Measurements from ENCODE around the gene F2R.
"Not testable (repeated sequence)": the region's sequence is repeated elsewhere in the genome, so short reads cannot be mapped to it uniquely, and the experiment has no call there.

Gene F2R
- 7.1 to 193 (median 42.6) reads per million in 9 experiments for total RNA-seq

DNA sequence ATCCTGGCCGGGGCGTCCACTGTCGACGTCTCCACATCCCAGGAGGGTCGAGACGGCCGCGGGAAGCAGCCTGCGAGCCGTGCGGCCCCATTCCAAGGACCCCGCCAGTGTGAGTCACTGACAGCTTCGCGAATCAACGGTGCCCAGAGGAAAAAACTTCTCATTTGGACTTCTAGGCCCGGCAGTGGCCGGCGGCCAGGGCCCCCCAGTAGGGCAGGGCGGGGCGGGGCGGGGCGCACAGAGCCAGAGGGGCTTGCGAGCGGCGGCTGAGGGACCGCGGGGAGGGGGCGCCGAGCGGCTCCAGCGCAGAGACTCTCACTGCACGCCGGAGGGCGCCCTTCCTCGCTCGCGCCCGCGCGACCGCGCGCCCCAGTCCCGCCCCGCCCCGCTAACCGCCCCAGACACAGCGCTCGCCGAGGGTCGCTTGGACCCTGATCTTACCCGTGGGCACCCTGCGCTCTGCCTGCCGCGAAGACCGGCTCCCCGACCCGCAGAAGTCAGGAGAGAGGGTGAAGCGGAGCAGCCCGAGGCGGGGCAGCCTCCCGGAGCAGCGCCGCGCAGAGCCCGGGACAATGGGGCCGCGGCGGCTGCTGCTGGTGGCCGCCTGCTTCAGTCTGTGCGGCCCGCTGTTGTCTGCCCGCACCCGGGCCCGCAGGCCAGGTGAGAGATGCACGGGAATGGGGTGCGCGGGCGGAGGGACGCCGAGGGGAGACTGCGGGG, at the start of gene F2R:
TSS of gene F2R (plus strand) at position 391 of the 720 bp plus-strand sequence. CDS start at position 573, 182 bp downstream.
- Mint-ChIP-seq H3K9me3 (no peaks in the 10 kb centered on the region), H3K36me3 (ENCODE audit: insufficient read depth) (peaks cover 10% of the 10 kb centered on the region), H3K27ac (peak within 1 kb of the TSS; percentile 95 to 96), H3K27me3 (no peaks in the 10 kb centered on the region), H3K4me1 (ENCODE audit: low read depth in 2 of 2) (peaks cover 42 to 51% of the 10 kb centered on the region in 2 donors), H3K4me3 (peak within 1 kb of the TSS; percentile 94 to 98)
- DNase-seq = peak; percentile 48 to 63 (median 62)
- peak; percentile 84 for ATAC-seq (replicated peaks)

- Mint-ChIP-seq H3K36me3 (ENCODE audit: insufficient read depth) (peaks cover 66% of the 10 kb centered on the region), H3K9me3 (no peaks in the 10 kb centered on the region), H3K4me1 (ENCODE audit: low read depth in 2 of 2) (peaks cover 0 to 15% of the 10 kb centered on the region in 2 donors), H3K27me3 (no peaks in the 10 kb centered on the region), H3K4me3 (no peak overlapping the region), H3K27ac (peak overlapping the region in 1 of 2 donors; percentile 69)
- DNase-seq (no peak), ATAC-seq (replicated peaks) (no peak)
These were observed 48.4 kb upstream of the F2R start for GRCh38 chr5:76667495-76667894.

- H3K27ac Mint-ChIP-seq = no peak overlapping the region
- DNase-seq (no peak), ATAC-seq (replicated peaks) (no peak)
- H3K36me3 Mint-ChIP-seq (ENCODE audit: insufficient read depth) = peaks cover 74% of the 10 kb centered on the region
- H3K27me3 Mint-ChIP-seq = no peaks in the 10 kb centered on the region
- no peaks in the 10 kb centered on the region for H3K9me3 Mint-ChIP-seq
- peaks cover 0 to 9% of the 10 kb centered on the region in 2 donors for H3K4me1 Mint-ChIP-seq (ENCODE audit: low read depth in 2 of 2)
- H3K4me3 Mint-ChIP-seq = no peak overlapping the region
These were observed 46.7 kb upstream of the F2R start for GRCh38 chr5:76669245-76669644.

- Mint-ChIP-seq H3K4me1 (ENCODE audit: low read depth in 2 of 2) (peaks cover 0 to 4% of the 10 kb centered on the region in 2 donors), H3K36me3 (ENCODE audit: insufficient read depth) (peaks cover 78% of the 10 kb centered on the region)
These were observed 45.4 kb upstream of the F2R start for GRCh38 chr5:76670508-76670907.

DNA sequence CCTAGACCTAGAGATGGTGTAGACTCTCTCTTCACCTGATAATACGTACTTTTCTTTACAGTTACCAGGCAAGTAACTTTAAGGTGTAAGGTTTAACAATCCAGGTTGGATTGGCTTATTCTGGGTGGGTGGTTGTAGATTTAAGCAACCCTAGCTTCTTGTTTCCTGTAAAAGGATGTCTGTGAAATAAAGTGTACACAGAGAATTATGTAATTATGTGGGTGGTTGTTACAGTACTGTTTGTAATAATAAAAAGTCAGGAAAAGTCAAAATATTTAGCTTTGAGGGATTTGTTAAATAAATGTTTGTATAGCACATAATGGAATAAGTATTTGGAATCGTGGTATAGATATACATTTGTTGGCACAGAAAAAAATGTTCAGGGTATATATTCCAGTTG, 43.7 kb upstream of the F2R start:
- no peak overlapping the region for H3K4me3 Mint-ChIP-seq

More at GRCh38 chr5:76670508-76670907, 45.4 kb upstream of the F2R start:
- Mint-ChIP-seq H3K27me3 (no peaks in the 10 kb centered on the region), H3K27ac (no peak overlapping the region), H3K9me3 (no peaks in the 10 kb centered on the region), H3K4me3 (no peak overlapping the region)
- DNase-seq = no peak
- ATAC-seq (replicated peaks) = no peak

GRCh38 chr5:76673125-76673524, 42.8 kb upstream of the F2R start:
- Mint-ChIP-seq H3K4me1 (ENCODE audit: low read depth in 2 of 2) (peaks cover 0 to 8% of the 10 kb centered on the region in 2 donors), H3K36me3 (ENCODE audit: insufficient read depth) (peaks cover 77% of the 10 kb centered on the region), H3K27ac (no peak overlapping the region)

More for the DNA sequence above, 43.7 kb upstream of the F2R start:
- DNase-seq (no peak), ATAC-seq (replicated peaks) (no peak)
- Mint-ChIP-seq H3K27me3 (no peaks in the 10 kb centered on the region), H3K27ac (peak overlapping the region in 1 of 2 donors; percentile 39), H3K9me3 (no peaks in the 10 kb centered on the region), H3K4me1 (ENCODE audit: low read depth in 2 of 2) (peaks cover 0 to 8% of the 10 kb centered on the region in 2 donors), H3K36me3 (ENCODE audit: insufficient read depth) (peaks cover 81% of the 10 kb centered on the region)

DNA sequence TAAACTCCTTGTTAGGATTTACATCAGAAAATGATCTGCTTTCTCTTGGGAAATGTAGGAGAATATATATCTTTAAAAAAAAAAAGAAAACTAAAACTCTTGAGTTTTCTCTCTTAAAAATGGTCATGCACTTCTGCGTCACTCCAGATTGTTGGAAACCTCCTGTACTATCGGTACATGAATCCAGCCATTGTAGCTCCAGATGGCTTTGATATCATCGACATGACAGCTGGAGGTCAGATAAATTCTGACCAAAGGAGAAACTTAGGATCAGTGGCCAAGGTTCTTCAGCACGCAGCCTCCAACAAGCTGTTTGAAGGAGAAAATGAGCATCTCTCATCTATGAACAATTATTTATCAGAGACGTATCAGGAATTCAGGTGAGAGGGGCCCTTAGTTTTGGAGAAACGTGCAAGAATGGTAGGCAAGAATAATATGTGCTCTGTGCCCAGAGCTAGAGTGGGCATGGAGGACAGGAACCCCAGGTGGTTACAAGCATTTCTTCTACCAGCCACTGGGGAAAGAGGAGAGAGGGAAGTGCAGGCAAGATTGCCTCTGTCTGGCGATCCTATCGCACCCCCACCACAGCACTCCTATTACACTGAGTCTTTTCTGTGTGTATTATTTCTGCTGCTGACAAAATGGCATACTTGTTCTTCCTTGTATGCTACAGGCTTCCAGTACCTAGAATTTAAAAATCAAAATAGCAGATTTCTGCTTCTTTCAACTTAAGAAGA, 41.4 kb upstream of the F2R start:
- H3K27me3 Mint-ChIP-seq = no peaks in the 10 kb centered on the region
- H3K4me3 Mint-ChIP-seq = no peak overlapping the region
- H3K36me3 Mint-ChIP-seq (ENCODE audit: insufficient read depth) = peaks cover 76% of the 10 kb centered on the region
- no peak overlapping the region for H3K27ac Mint-ChIP-seq
- no peak for DNase-seq
- ATAC-seq (replicated peaks) = no peak
- peaks cover 0 to 14% of the 10 kb centered on the region in 2 donors for H3K4me1 Mint-ChIP-seq (ENCODE audit: low read depth in 2 of 2)
- no peaks in the 10 kb centered on the region for H3K9me3 Mint-ChIP-seq

More at GRCh38 chr5:76673125-76673524, 42.8 kb upstream of the F2R start:
- no peaks in the 10 kb centered on the region for H3K9me3 Mint-ChIP-seq
- no peak overlapping the region for H3K4me3 Mint-ChIP-seq
- DNase-seq = no peak
- no peak for ATAC-seq (replicated peaks)
- H3K27me3 Mint-ChIP-seq = no peaks in the 10 kb centered on the region

GRCh38 chr5:76675364-76675763, 40.6 kb upstream of the F2R start:
- no peak overlapping the region for H3K4me3 Mint-ChIP-seq
- peak overlapping the region in 1 of 2 donors; percentile 73 for H3K27ac Mint-ChIP-seq
- DNase-seq (no peak), ATAC-seq (replicated peaks) (no peak)
- peaks cover 7 to 21% of the 10 kb centered on the region in 2 donors for H3K4me1 Mint-ChIP-seq (ENCODE audit: low read depth in 2 of 2)
- H3K9me3 Mint-ChIP-seq = no peaks in the 10 kb centered on the region
- no peaks in the 10 kb centered on the region for H3K27me3 Mint-ChIP-seq
- peaks cover 73% of the 10 kb centered on the region for H3K36me3 Mint-ChIP-seq (ENCODE audit: insufficient read depth)

GRCh38 chr5:76677849-76678472, 38.0 kb upstream of the F2R start:
- DNase-seq (no peak), ATAC-seq (replicated peaks) (no peak)
- Mint-ChIP-seq H3K36me3 (ENCODE audit: insufficient read depth) (peaks cover 62% of the 10 kb centered on the region), H3K9me3 (no peaks in the 10 kb centered on the region), H3K4me3 (no peak overlapping the region), H3K27ac (no peak overlapping the region), H3K4me1 (ENCODE audit: low read depth in 2 of 2) (peaks cover 10 to 31% of the 10 kb centered on the region in 2 donors), H3K27me3 (no peaks in the 10 kb centered on the region)

- Mint-ChIP-seq H3K27ac (peak overlapping the region; percentile 65 to 73), H3K36me3 (ENCODE audit: insufficient read depth) (peaks cover 58% of the 10 kb centered on the region), H3K27me3 (no peaks in the 10 kb centered on the region), H3K9me3 (no peaks in the 10 kb centered on the region), H3K4me3 (no peak overlapping the region), H3K4me1 (ENCODE audit: low read depth in 2 of 2) (peaks cover 10 to 31% of the 10 kb centered on the region in 2 donors)
- DNase-seq (no peak), ATAC-seq (replicated peaks) (no peak)
These were observed 36.7 kb upstream of the F2R start for GRCh38 chr5:76679231-76679630.

GRCh38 chr5:76680826-76681225, 35.1 kb upstream of the F2R start:
- H3K36me3 Mint-ChIP-seq (ENCODE audit: insufficient read depth) = peaks cover 58% of the 10 kb centered on the region
- peak overlapping the region; percentile 65 to 91 for H3K27ac Mint-ChIP-seq
- H3K4me3 Mint-ChIP-seq = peak overlapping the region in 1 of 2 donors; percentile 1
- ATAC-seq (replicated peaks); H3K9me3 Mint-ChIP-seq; H3K27me3 Mint-ChIP-seq; DNase-seq: not testable (repeated sequence)
- peaks cover 12 to 31% of the 10 kb centered on the region in 2 donors for H3K4me1 Mint-ChIP-seq (ENCODE audit: low read depth in 2 of 2)

GRCh38 chr5:76681287-76681686, 34.6 kb upstream of the F2R start:
- no peaks in the 10 kb centered on the region for H3K9me3 Mint-ChIP-seq
- H3K4me3 Mint-ChIP-seq = no peak overlapping the region
- no peaks in the 10 kb centered on the region for H3K27me3 Mint-ChIP-seq
- ATAC-seq (replicated peaks) (no peak), DNase-seq (no peak)
- H3K36me3 Mint-ChIP-seq (ENCODE audit: insufficient read depth) = peaks cover 58% of the 10 kb centered on the region
- H3K27ac Mint-ChIP-seq = peak overlapping the region; percentile 49 to 91
- peaks cover 12 to 27% of the 10 kb centered on the region in 2 donors for H3K4me1 Mint-ChIP-seq (ENCODE audit: low read depth in 2 of 2)

DNA sequence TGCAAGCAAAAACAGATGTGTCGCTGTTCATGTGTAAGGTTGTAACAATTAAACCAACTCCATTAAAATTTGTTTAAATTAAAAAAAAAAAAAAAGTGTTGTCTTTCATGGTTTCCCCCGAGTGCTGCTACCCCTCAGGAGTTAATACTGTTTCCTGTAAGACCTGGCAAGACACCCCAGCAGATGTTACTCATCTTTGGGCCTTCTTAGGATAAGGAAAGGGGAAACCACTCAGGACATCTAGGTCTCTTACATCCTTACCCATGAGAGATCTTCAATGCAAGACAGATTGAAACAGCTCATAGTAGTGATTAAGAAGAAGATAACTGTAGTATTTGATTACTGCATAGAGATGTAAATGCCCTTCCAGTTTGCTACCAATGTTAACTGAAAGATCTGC, 33.5 kb upstream of the F2R start:
- H3K27ac Mint-ChIP-seq = peak overlapping the region; percentile 49 to 91
- peaks cover 57% of the 10 kb centered on the region for H3K36me3 Mint-ChIP-seq (ENCODE audit: insufficient read depth)
- no peaks in the 10 kb centered on the region for H3K27me3 Mint-ChIP-seq
- no peak for ATAC-seq (replicated peaks)
- no peak overlapping the region for H3K4me3 Mint-ChIP-seq
- no peaks in the 10 kb centered on the region for H3K9me3 Mint-ChIP-seq
- DNase-seq = no peak
- peaks cover 12 to 27% of the 10 kb centered on the region in 2 donors for H3K4me1 Mint-ChIP-seq (ENCODE audit: low read depth in 2 of 2)

Measured in effector memory CD8-positive, alpha-beta T cell (primary cell).